Activated CD8-positive, alpha-beta memory T cell treated with anti-CD3 and anti-CD28 coated beads for 4 hours (primary cell): Measurements from ENCODE around the gene TPM1.

ENCODE experiments used
- DNase-seq, 2 donors: peaks; one replicate each; pipeline ENCODE4 v3.0.0-alpha.2; 2020; ENCODE audit warnings: low read depth in 2 of 2

TPM1 gene

GRCh38 chr15:63054985-63055384 lies 12.4 kb downstream of the TPM1 start:
- DNase-seq = no peak

GRCh38 chr15:63056829-63057228 lies 14.3 kb downstream of the TPM1 start:
- DNase-seq = no peak

GRCh38 chr15:63057468-63058345 lies 15.2 kb downstream of the TPM1 start:
- no peak for DNase-seq

GRCh38 chr15:63059075-63059474 lies 16.5 kb downstream of the TPM1 start:
- no peak for DNase-seq

GRCh38 chr15:63059573-63060216 lies 17.1 kb downstream of the TPM1 start:
- no peak for DNase-seq

- DNase-seq = no peak
Measured at GRCh38 chr15:63060699-63061098, 18.2 kb downstream of the TPM1 start.

GRCh38 chr15:63061975-63062374 lies 19.4 kb downstream of the TPM1 start:
- DNase-seq = no peak

GRCh38 chr15:63063164-63063756 lies 20.7 kb downstream of the TPM1 start:
- DNase-seq = no peak

GRCh38 chr15:63063877-63064409 lies 21.4 kb downstream of the TPM1 start:
- no peak for DNase-seq

- DNase-seq = no peak
Measured at GRCh38 chr15:63065262-63066221, 23.0 kb downstream of the TPM1 start.

GRCh38 chr15:63066272-63066671 lies 23.7 kb downstream of the TPM1 start:
- no peak for DNase-seq

- DNase-seq = no peak
Measured at GRCh38 chr15:63067306-63067705, 24.8 kb downstream of the TPM1 start.

- DNase-seq = no peak
Measured at GRCh38 chr15:63067976-63068743, 25.6 kb downstream of the TPM1 start.

- DNase-seq = no peak
Measured at GRCh38 chr15:63069616-63070090, 27.1 kb downstream of the TPM1 start.

GRCh38 chr15:63070681-63071129 lies 28.2 kb downstream of the TPM1 start:
- DNase-seq = no peak

GRCh38 chr15:63071288-63071909 lies 28.9 kb downstream of the TPM1 start:
- no peak for DNase-seq

- no peak for DNase-seq
Measured at GRCh38 chr15:63072023-63072650, 29.6 kb downstream of the TPM1 start.

GRCh38 chr15:63072809-63073277 lies 30.3 kb downstream of the TPM1 start:
- DNase-seq = no peak

GRCh38 chr15:63073497-63074172 lies 31.1 kb downstream of the TPM1 start:
- no peak for DNase-seq
